Ishikawa (cell line): ENCODE measurements around the gene THAP7.

Source experiments
- CEBPB ChIP-seq: IDR thresholded peaks from 2 replicates; pipeline ENCODE4 v1.6.1; 2012
- CREB1 ChIP-seq: IDR thresholded peaks from 2 replicates; pipeline ENCODE4 v1.6.1; 2012; ENCODE audit warnings: low read depth
- EGR1 ChIP-seq: IDR thresholded peaks from 2 replicates; pipeline ENCODE4 v1.6.1; 2012
- EP300 ChIP-seq: IDR thresholded peaks from 2 replicates; pipeline ENCODE4 v1.6.1; 2012; ENCODE audit warnings: borderline replicate concordance
- FOXM1 ChIP-seq: IDR thresholded peaks from 2 replicates; pipeline ENCODE4 v1.6.1; 2012; ENCODE audit warnings: low read depth, borderline replicate concordance
- MAX ChIP-seq: IDR thresholded peaks from 2 replicates; pipeline ENCODE4 v1.6.1; 2012
- NFIC ChIP-seq: IDR thresholded peaks from 2 replicates; pipeline ENCODE4 v1.6.1; 2012
- RAD21 ChIP-seq: IDR thresholded peaks from 2 replicates; pipeline ENCODE4 v1.6.1; 2012; ENCODE audit warnings: low read depth
- REST ChIP-seq: IDR thresholded peaks from 2 replicates; pipeline ENCODE4 v1.6.1; 2012; ENCODE audit warnings: low read depth, mild to moderate bottlenecking
- TAF1 ChIP-seq: IDR thresholded peaks from 2 replicates; pipeline ENCODE4 v1.6.1; 2012; ENCODE audit warnings: low read depth, mild to moderate bottlenecking
- TCF12 ChIP-seq: IDR thresholded peaks from 2 replicates; pipeline ENCODE4 v1.6.1; 2012; ENCODE audit warnings: low read depth
- TEAD4 ChIP-seq: IDR thresholded peaks from 2 replicates; pipeline ENCODE4 v1.6.1; 2012
- USF1 ChIP-seq: IDR thresholded peaks from 2 replicates; pipeline ENCODE4 v1.6.1; 2012
- YY1 ChIP-seq: IDR thresholded peaks from 2 replicates; pipeline ENCODE4 v1.6.1; 2012; ENCODE audit warnings: low read depth
- ZBTB7A ChIP-seq: IDR thresholded peaks from 2 replicates; pipeline ENCODE4 v1.6.1; 2012; ENCODE audit warnings: low read depth

The THAP7 gene

GRCh38 chr22:21029486-21030025 lies 27.6 kb upstream of the THAP7 start:
- no peak for TF ChIP-seq USF1
- TF ChIP-seq TCF12: no peak
- TF ChIP-seq MAX: no peak
- no peak for TF ChIP-seq NFIC
- TF ChIP-seq TAF1: no peak
- no peak for TF ChIP-seq CEBPB
- no peak for TF ChIP-seq YY1
- TF ChIP-seq EP300: no peak
- no peak for TF ChIP-seq RAD21
- no peak for TF ChIP-seq FOXM1
- TF ChIP-seq EGR1: no peak
- no peak for TF ChIP-seq TEAD4

GRCh38 chr22:21028277-21029251 lies 26.6 kb upstream of the THAP7 start:
- TF ChIP-seq NFIC (no peak), CREB1 (no peak), EGR1 (no peak), TEAD4 (no peak), ZBTB7A (no peak), RAD21 (no peak), TAF1 (no peak), YY1 (no peak)

GRCh38 chr22:21026783-21027692 lies 25.1 kb upstream of the THAP7 start:
- TF ChIP-seq NFIC: no peak
- no peak for TF ChIP-seq MAX
- TF ChIP-seq FOXM1: no peak
- TF ChIP-seq TEAD4: no peak
- TF ChIP-seq REST: no peak
- no peak for TF ChIP-seq TAF1
- no peak for TF ChIP-seq CEBPB
- TF ChIP-seq TCF12: no peak
- TF ChIP-seq EGR1: no peak
- TF ChIP-seq ZBTB7A: no peak
- no peak for TF ChIP-seq EP300
- no peak for TF ChIP-seq CREB1
- no peak for TF ChIP-seq YY1
- no peak for TF ChIP-seq RAD21
- no peak for TF ChIP-seq USF1

GRCh38 chr22:21025763-21026755 lies 24.1 kb upstream of the THAP7 start:
- TF ChIP-seq TEAD4 (no peak), TCF12 (no peak), YY1 (no peak), USF1 (no peak), MAX (no peak), TAF1 (no peak)

- TF ChIP-seq MAX: no peak
- no peak for TF ChIP-seq FOXM1
- TF ChIP-seq TAF1: no peak
- no peak for TF ChIP-seq TCF12
- no peak for TF ChIP-seq USF1
- no peak for TF ChIP-seq RAD21
- no peak for TF ChIP-seq TEAD4
- no peak for TF ChIP-seq YY1
- TF ChIP-seq REST: no peak
Observed at GRCh38 chr22:21025266-21025665, 23.3 kb upstream of the THAP7 start.
